Keratinocyte (primary cell): ENCODE results near the gene MALSU1.

Experiments
- CTCF ChIP-seq, 3 experiments: IDR thresholded peaks in 1 of 3; conservative IDR thresholded peaks in 1 of 3; optimal IDR thresholded peaks in 1 of 3; 2 replicates in 2 of 3; 3 replicates in 1 of 3; pipeline versions ENCODE3 to v1.5.1; 2011; ENCODE audit warnings: low read length in 3 of 3, mild to moderate bottlenecking in 3 of 3, moderate library complexity in 2 of 3, control low read depth in 1 of 3, inconsistent platforms in 1 of 3; ENCODE audit not compliant: insufficient read depth in 2 of 3; ENCODE audit errors: extremely low read depth in 1 of 3
- EZH2 ChIP-seq: IDR thresholded peaks from one replicate; pipeline ENCODE4 v1.6.1; 2012; ENCODE audit warnings: inconsistent platforms, mild to moderate bottlenecking, low read length, moderate library complexity

GRCh38 chr7:23279819-23280525 is 19.2 kb upstream of the MALSU1 start:
- TF ChIP-seq EZH2 (no peak), CTCF (optimal IDR thresholded peaks at IDR 0.05 in 1 of 3, IDR thresholded peaks at IDR 0.05 in 1 of 3, conservative IDR thresholded peaks at IDR 0.05 in 1 of 3; ENCODE audit: extremely low read depth in 1 of 3, insufficient read depth in 2 of 3, low read length in 3 of 3) (no peak)
